GM18526 (cell line): Measurements from ENCODE around the gene GPR176.

Experiments
- POLR2A ChIP-seq: IDR thresholded peaks from 3 replicates; pipeline ENCODE4 v1.6.1; 2011; ENCODE audit not compliant: insufficient read length; ENCODE audit errors: extremely low read depth

GPR176 gene

DNA sequence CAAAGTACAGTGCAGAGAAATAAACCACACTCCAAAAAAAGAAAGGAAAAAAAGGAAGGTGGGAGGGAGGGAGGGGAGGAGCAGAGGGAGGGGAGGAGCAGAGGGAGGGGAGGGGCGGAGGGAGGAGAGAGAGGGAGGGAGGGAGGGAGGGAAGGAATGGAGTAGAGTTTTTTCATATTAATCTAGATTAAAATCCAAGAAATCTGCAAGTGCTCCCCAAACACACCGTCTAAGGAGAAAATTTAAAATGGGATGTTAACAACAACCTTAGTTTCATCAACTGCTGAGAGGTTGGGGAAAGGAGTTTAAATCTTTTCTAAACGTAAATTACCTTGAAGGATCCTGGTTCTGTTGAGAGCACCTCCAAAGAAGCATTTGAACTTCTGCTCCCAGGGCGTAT is 144.0 kb downstream of the GPR176 start:
- no peak for TF ChIP-seq POLR2A

DNA sequence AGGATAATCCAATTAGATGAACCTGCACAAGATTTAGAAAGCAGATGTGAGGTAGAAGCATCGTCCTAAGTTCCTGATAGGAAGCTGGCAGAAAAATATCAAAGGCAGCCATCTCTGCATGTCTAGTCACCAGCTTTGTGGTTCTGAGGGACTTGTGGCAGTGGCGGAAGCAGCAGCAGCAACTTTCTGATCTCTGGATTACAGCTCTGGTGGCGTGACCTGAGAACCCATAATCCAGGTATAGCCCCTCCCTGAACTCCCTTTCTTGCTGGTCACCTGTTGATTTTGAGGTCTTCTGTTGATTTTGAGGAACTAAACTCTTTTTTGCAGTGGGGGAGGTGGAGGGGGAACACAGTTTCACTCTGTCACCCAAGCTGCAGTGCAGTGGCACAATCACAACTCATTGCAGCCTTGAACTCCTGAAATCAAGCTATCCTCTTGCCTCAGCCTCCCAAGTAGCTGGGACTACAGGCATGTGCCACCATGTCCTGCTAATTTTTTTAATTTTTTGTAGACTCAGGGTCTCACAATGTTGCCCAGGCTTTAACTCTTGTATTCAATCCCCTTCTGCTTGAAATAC is 145.3 kb downstream of the GPR176 start:
- TF ChIP-seq POLR2A: no peak

GRCh38 chr15:39770748-39771689 is 149.0 kb downstream of the GPR176 start:
- no peak for TF ChIP-seq POLR2A

- no peak for TF ChIP-seq POLR2A
These were observed 152.1 kb downstream of the GPR176 start for GRCh38 chr15:39767921-39768320.

DNA sequence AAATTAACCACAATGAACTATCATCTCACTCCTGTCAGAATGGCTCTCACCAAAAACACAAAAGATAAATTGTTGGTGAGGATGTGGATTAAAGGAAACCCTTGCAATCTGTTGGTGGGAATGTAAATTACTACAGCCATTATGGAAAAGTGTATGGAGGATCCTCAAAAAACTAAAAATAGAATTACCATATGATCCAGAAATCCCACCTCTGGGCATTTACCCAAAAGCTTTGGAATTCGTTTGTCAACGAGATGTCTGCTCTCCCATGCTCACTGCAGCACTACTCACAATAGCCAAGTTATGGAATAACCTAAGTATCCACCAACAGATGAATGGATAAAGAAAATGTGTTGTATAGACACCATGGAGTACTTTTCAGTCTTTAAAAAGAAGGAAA is 159.1 kb downstream of the GPR176 start:
- no peak for TF ChIP-seq POLR2A

DNA sequence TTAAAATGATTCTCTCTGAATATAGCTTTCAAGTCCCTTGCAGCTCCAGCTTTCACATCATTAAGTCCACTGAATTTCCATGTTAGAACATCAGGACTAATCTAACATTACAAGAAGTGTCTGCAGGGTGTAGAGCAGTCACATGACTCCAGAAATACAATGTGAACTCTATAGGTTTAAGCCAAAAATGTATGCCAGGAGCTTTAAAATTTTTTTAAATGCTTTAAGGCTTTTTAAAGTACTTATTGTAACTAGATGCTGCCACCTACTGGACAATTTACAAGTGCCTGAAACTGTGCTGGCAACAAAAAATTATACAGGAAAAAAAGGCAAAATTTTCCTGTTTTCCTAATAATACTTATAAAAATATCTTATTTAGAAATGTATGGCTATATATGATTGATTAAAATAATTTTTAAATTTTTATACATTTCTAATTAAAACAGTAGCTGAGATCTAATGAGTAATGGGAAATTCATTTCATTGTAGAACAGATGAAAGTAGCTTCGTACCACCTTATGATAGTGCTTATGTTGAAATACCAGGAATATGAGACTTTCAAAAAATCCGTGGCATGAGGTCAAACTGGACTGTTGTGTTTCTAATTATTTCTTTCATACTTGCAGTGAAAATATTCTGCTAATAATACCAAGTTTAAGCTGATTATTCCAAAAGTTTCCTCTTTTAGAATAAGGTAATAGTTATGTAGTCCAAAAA is 163.1 kb downstream of the GPR176 start:
- no peak for TF ChIP-seq POLR2A

- TF ChIP-seq POLR2A: no peak
These were observed 167.1 kb downstream of the GPR176 start for GRCh38 chr15:39752991-39753390.

GRCh38 chr15:39752246-39752645 is 167.8 kb downstream of the GPR176 start:
- no peak for TF ChIP-seq POLR2A
